ENCODE results near the gene VASH1.

VASH1 gene

DNA sequence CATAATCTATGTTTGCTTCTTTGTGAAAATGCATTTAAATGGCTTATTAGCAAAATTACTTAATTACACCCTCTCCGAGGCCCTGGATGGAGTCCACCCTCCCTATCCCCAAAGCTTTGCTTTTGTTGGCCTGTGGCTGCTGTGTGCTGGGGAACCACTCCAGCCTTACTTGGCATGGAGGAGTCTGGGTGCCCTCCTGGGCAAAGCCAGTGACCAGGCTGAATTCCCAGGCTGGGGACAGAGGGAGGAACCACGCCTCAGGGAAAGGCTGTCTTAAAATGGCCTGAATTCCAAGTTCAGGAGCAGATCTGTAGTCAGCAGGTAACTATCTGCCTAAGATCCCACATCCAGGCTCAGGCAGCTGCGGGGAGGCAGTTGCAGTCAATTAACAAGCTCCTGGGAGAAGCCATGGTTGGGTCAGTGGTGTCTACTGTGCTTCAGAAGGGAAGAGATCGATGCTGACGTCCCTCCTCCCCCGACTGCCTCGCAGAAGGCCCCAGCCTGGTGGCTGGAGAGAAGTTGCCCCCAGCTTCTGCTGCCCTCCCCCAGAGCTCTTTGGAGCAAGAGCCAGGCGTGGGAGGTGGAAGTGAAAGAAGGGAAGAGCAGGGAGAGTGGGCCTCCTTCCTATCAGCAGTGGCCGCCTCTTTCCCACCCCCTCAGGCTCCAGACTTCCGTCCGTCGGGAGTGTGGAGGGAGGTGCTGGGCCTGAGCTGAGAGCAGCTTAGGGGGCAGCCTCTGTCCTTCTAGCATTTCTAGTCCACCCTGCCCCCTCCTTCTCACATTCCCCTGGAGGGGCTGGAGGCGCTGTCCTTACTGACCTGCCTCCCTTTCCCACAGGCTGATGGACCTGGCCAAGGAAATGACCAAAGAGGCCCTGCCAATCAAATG, 11.3 kb downstream of the VASH1 start:
- no peak for DNase-seq

DNA sequence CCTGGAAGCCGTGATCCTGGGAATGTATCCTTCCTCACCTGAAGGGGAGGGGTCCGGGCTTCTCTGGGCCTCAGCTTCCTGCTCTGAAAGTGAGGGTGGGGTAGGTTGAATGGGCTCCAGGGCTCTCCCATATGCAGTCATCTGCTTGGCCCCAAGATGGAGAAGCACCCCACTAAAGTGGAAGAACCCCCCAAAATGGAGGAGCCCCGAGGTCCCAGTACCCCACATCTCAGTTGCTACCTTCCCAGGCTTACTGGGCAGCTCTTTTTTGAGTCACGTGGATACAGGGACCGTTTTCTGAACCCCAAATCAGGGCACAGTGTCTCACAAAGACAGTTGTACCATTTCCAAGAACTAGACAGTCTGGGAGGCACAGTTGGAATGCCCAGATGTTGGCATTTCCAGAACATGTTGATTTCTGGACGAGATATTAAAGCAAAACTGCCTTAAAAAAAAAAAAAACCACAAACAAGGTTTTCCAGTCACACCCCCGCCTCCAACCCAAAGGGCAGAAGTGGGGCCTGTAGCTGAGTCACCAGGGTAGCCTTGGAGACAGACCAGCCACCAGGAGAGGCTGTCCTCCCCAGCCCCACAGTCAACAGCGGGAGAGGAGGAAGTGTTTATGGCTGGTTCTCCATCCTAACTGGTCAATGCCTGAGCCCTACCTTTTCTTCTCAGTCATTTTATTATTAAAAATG, 12.1 kb downstream of the VASH1 start:
- no peak for DNase-seq

DNA sequence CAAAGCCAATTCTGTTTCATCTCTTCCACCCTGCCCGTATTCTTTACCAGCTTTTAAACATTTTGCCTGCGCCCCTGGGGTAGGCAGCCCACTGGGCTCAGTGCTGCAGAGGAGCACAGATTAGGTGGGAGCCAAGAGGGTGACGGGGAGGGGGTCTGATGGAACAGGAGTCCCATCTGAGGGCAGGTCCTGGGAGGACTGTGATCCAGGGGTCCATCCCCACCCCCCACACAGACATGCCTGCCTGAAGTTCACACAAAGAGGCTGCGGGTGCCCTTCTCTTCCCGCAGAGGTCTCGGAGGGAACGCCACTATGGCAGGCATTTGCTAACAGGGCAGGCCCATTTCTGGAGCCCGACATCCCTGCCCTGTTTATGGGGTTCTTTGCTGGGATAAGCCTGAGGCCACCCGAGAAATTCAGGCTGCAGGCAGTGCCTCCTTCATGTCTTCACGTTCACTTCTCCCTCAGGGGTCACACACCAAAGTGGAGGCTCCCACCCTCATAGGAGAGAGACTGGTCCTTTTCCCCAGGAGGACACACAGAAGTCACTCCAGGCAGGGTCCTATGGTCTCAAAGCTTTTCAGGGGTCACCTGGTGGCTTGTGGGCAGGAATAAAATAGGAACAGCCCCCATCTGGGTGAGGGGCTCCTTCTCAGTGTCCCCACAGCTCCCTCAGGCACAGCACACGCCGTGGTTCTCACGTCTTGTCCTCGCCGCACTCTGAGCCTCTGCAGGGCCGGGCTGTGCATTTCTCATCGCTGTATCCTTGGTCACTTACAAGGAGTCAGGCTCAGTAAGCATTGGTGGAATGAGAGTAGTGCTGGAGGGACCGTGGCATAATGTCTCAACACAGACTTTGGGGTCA, 12.9 kb downstream of the VASH1 start:
- DNase-seq = no peak

DNA sequence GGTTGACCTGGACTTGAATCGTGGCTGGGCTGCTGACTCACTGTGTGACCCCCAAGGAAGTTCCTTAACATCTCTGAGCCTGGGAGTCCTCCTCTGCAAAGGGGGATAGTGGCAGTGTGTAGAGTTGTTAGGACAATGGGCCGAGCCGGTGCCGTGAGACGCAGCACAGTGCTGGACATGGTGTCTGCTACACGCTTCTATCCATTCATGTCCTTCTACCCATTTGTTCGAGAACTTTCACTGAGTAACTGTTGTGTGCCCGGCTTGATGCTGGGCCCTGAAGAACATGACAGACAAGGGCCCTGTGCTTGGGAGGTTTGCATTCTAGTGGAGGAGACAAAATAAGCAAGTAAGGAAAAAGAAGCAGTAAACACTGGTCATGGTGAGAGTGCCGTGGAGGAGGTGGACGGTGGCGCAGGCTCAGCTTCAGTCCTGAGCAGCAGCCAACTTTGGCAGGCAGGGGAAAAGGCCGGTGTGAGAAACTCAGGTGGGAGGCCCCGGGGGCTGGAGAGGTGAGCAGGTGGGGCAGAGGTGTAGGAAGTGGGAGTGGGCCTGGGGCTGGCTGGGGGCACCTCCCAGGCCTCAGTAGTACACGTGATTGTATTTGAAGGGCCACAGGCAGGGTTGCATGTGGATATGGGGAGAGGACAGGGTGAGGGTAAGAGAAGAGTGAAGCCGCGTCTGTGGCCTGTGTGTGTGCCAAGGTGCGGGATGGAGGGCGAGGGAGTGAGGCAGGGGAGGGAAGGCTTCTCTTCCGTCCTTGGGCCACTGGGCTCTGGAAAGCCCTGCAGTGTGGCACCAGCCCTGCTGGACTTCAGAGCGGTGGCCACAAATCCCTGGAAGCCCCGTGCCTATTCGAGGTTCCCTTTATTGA, 13.8 kb downstream of the VASH1 start:
- no peak for DNase-seq

DNA sequence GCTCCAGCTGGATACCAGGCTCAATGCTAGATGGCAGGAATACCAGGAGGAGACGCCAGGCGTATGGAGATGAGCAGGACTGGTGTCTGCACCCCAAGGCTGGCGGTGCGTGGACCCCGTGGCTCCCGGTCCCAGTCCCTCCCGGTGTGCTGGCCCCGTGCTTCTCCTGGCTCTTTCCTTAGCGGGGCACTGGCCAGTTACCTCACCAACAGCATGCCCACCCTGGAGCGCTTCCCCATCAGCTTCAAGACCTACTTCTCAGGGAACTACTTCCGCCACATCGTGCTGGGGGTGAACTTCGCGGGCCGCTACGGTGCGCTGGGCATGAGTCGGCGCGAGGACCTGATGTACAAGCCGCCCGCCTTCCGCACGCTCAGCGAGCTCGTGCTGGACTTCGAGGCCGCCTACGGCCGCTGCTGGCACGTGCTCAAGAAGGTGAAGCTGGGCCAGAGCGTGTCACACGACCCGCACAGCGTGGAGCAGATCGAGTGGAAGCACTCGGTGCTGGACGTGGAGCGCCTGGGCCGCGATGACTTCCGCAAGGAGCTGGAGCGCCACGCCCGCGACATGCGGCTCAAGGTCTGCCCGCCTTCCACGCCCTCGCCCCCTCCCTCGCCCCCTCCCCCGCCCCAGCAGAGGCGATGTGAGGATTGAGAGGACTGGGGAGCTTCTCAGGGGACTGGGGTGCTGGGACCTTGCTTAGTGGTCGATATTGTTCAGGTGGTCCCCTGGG, 14.6 kb downstream of the VASH1 start:
- no peak for DNase-seq

DNA sequence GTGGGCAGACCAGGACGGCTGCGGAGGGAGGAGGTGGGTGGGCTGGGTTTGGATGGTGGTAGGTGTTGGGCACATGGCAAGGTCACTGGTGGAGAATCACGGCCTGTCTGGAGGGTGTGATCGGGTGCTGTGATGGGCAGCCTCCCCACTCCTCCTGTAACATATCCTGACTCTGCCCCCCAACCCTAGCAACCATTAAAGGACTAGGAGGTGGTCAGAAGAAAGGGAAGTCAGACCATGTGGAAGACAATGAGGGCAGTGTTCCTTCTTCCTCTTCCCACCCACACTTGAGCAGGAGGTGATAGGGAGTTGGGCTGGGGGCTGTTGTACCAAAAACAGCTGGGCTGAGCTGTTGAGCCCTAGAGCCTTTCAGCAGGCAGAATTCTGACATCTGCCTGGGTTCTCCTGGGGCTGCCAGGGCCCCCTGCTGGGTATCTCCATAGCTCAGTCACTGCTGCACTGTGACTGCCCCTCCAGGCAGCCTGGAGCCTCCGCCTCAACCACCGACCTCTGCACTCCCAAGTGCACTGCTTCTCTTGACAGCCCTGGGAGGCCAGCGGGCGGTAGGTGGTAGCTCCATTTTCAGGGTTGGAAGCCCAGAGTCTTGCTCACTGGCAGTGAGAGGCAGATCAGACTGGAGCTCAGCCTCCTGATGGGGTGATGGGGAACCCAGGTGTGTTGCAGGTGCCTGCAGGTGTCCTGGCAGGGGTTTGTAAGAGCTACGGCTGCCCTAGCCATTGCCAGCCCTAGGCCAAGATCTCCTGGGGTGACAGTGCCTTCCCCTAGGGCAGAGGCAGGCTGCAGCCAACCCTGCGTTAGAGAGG, 15.4 kb downstream of the VASH1 start:
- DNase-seq = no peak

DNA sequence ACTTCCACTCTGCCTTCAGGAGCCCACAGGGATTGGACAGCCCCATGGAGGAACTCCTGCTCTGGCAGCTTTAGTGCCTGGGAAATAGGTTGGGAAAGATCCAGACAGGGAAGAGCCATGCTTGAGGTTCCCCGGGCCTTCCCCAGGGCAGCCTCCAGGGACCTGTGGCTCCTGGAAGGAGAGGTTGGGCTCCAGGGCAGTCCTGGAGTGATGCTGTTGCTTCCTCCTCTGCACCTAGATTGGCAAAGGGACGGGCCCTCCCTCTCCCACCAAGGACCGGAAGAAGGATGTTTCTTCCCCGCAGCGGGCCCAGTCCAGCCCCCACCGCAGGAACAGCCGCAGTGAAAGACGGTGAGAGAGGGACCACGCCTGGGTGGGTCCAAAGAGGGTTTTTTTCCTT, 16.5 kb downstream of the VASH1 start:
- no peak for DNase-seq

DNA sequence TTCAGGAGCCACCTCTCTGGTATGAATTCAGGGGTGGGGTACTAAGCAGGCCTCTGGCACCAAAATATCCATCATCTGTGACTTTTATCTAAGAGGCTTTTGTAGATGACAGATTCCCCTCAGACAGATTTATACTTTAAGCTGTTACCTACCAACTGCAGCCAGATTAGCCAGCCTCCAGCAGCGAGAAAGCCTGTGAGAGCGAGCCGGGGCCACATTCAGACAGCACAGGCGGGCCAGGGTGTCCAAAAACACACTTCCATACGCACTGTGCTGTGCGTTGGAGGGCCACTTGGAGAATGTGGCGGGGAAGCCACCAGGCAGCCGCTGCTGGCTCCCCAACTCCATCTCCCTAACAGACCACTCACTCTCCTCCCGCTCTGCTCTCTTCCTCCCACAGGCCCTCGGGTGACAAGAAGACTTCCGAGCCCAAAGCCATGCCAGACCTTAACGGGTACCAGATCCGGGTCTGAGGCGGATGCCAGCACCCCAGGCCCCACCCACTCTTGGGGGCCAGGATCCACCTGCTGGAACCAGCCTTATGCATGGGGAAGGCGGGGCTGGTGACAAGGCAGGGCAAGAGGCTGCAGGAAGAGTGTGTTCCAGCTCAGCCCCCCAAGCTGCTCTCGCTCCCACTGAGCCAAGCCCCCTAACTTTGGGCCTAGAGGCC, 17.4 kb downstream of the VASH1 start:
- no peak for DNase-seq

DNA sequence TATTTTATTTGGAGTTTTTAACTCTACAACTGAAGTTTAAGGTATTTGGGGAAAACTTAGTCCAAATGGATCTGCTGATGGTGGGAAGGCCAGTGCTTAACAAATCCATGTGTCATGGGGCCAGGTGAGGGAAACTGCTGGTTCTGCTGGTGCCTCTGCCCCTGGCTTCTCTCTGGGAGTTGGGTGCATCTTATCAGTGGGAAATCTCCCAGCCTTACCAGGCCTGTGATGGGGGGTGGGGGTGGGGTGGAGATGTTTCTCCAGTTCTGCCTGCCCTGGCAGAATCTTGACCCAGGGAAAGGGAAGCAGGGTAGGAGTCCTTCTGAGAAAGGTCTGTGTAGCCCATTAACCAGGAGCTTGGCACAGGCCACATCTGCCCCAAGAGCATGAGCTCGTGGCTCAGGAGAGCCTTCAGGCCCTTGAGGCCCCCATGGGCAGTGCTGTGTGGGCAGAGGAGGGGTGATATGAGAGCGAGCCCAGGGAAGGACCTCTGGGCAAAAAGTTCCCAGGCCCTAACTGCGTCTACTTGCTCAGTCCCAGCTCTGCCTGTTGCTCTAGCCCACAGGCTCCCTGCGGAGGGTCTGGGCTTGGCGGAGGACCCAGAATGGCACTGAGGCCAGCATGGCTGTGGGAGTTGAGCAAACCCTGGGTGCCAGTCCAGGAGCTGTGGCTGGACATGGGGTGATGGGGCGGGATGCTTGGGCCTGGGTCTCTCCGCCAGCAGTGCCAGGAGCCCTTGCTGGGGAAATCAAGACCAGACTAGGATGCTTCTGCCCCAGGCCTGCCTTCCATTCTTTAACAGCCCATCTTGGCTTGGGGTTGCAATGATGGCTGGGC, 18.2 kb downstream of the VASH1 start:
- no peak for DNase-seq

DNA sequence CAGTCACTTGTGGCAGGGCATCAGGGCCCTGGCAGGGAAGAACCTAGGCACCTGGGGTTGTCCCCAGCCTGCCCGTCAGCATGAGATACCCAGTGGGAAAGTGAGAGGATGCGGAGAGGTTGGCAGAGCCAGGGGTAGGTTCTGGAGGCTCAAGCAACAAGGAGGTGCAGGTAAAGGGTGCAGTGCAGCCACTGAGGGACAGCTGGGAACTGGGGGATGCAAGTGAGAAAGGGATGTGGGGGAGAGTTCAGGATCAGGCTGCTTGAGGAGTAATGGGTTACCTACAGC, 18.7 kb downstream of the VASH1 start:
- no peak for DNase-seq

DNA sequence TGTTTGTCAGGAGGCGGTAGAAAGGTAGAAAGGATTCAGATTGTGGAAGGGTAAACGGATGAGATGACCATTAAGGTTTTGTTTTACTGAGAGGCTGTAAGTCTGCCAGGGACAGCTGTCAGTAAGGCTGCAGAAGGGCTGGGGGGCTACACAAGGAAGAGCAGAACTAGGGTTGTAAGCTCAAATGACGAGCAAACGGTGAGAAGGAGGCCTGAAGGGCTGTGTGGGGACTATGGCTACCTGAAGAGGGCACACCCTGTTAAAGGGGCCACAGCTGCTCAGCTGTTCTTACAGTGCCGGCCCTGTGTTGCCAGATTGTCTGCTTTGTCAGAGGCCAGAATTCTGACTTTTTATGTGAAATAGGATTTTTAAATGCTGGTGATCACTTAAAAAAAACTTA, 19.1 kb downstream of the VASH1 start:
- DNase-seq = no peak

DNA sequence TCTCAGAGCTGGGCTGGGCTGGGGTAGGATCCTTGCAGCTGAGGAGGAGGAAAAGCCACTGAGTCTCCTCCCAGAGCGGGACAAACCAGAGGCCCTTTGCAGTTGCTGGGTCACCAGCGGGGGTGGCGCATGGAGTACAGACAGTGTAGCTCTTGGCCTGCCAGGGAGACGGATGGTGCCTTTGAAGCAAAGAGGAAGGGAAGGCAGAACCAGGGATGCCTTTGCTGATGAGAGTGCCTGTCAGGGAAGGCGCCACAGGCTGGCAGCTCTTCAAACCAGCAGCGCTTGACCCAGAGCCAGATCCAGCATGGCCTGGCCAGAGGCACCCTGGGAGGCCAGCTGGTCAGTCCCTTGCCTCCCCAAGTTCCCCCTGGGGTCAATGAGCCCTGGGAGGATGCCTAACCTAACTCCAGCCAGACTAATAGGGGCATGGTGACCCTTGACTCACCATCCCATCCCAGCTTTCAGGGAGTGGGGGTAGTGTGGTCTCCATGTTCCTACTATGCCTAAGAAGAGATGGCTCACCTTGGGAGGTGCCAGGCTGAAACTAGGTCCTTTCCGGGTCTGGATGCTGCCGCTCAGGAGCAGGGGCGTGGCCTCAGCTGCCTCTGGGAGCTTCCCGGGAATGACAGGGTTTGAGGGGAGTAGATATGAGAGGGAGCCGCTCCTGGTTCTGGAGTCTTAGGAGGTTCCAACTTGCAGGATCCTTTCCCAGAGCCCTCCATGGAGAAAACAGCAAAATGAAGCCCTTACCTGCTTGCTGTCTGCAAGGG, 19.8 kb downstream of the VASH1 start:
- DNase-seq = no peak

DNA sequence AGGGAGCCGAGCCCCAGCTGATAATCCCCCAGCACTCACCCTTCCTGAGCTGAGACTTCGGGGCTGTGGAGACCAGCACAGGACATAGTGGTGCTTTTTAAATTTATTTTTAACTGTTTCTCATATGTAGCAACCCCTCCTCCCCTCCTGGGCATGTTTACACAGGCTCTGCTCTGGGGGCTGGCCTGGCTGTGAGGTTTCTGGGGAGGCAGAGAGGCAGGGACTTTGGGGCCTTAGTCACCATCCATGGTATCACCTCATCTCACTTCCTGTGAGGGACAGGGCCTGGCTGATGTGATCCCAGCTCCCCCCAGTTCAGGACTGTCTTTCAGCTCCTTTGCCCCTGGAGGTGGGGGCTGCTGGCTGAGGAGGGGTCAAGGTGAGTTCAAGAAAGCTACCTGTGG, 20.4 kb downstream of the VASH1 start:
- DNase-seq = no peak

DNA sequence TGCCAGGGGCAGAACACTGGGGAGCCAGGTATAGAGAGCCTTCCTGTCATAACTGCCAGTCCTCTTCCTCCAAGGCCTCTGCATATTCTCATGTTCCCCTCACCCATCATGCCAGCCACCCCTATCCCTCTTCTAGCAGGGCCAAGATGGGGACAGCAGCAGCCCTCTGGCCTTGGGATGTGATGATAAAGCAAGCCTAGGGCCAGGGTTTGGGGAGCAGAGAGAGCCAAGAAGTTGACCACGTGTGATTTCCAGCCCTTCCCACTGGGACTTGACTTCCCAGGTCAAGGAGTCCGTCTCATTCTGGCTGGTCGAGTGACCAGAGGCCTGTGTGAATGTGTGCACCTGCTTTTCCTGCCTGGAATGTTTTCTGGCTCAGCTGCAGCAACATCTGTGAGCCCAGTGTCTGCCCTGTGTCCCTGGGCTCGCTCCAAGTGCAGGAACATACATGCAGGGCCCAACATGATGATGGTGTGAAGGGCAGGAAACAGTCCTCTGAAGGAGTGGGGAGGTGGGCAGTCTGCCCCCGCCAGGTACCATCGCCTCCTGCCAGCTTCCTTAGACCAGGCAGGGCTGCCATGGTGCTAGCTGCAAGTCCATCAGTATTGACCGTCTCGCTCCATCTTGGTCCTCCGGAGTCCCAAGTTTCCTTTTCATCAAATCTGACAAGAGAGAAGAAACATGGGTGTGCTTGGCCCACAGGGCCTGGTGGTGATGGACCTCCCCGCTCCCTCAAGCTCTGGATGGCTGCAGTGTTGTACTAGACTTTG, 21.0 kb downstream of the VASH1 start:
- DNase-seq = no peak

DNA sequence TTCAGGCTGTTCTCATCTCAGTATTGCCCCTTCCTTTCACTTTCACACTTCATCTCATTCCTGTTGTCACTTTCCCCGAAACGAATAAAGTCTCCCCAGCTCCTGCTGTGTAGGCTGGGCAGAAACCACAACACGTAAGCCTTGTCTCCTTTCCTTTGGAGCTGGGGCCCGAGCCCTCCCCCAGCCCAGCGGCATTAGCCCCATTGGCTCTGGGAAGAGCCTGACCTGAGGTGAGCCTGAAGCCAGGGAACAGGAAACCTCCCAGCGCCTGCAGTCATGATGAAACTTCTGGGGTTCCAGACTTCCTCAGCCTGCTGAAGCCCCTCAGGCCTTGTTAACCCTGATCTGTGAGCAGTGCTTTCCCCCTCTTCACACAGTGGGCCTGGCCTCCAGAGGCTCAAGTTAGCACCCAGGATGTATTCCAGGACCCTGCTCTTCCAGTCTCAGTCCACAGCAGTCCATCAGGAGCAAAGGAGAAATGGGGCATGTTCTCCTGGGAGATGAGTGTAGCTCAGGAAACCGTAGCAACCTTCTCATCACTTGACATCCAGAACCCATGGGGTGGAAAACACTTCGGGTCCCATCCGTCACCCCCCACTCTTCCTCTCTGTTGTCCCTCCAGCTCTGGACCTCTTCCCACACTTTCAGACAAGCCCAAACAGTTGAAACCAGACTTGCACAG, 21.8 kb downstream of the VASH1 start:
- DNase-seq = no peak

DNA sequence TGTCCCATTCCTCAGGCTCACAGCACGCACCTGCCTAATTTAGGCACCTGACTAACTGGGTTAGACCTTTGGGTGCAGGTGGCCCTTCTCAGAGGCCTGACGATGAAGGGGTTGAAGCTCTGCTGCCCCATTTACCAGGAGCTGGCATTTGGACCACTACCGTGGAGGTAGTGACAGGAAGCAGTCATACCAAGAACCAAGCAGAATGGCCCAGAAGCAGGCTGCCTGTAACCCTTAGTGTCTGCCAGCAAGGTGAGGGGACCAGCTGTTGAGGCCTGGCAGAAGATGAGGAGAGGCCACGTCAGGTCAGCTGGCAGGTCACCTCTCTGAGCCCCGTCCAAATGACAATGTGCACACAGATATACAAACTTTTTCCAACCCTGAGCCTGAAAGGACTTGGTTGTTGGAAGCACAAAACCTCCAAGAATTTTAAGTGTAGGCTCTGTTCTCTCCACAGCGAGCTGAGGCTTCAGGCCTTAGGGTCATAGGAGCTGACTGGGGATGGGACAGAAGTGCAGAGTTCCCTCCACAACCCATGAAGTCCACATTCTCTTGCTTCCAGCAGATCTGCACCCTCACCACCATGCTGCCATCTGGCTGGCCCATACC, 23.1 kb downstream of the VASH1 start:
- DNase-seq = no peak

DNA sequence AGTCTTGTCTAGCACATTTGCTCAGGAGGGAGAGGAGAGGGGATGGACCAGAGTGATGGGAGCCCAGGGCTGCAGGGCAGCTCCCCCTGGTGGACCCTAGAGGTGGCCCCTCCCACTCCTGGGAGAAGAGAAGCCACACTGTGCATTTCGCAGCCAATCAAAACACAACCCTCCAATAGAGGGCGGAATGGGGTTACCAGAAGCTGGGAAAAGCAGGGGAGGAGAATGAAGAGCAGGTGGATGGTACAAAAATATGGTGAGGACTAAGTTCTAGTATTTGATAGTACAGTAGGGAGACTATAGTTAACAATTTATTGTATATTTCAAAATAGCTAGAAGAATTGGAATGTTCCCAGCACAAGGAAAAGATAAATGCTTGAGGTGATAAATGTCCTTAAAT, 23.6 kb downstream of the VASH1 start:
- DNase-seq = peak; percentile 58

All from NCI-H1105 treated with DMSO at 0.1 percent for 48 hours (cell line).